Stimulated activated naive B cell treated with anti-CD40 and anti-IgM and Interleukin-4, amounts not matched to agents 10 μg/mL and 1 μg/mL and 100 μg/mL, for 72 hours (primary cell): ENCODE results near the gene SPATA45.

Experiments
- ATAC-seq, 2 donors: fragments of 150-1000 bp; cut with Tn5 transposase; replicated peaks; 2 replicates each; pipeline ENCODE4 v1.10.0; 2021; ENCODE audit warnings: moderate library complexity in 1 of 2
- DNase-seq: peaks from one replicate; pipeline ENCODE4 v3.0.0; 2021
- H3K27ac Mint-ChIP-seq: one replicate; pipeline ENCODE4 v1.8.0; 2022; ENCODE audit warnings: mild to moderate bottlenecking, mixed read lengths
- H3K27me3 Mint-ChIP-seq, 2 donors: one replicate each; pipeline ENCODE4 v1.8.0; 2022; ENCODE audit warnings: mixed read lengths in 2 of 2
- H3K36me3 Mint-ChIP-seq, 2 donors: one replicate each; pipeline ENCODE4 v1.8.0; 2022; ENCODE audit warnings: mixed read lengths in 2 of 2, mild to moderate bottlenecking in 1 of 2
- H3K4me1 Mint-ChIP-seq, 2 donors: one replicate each; pipeline ENCODE4 v1.8.0; 2022; ENCODE audit warnings: mixed read lengths in 2 of 2, mild to moderate bottlenecking in 1 of 2
- H3K4me3 Mint-ChIP-seq, 2 donors: one replicate each; pipeline ENCODE4 v1.8.0; 2022; ENCODE audit warnings: mild to moderate bottlenecking in 2 of 2, mixed read lengths in 2 of 2, moderate library complexity in 1 of 2
- H3K9me3 Mint-ChIP-seq, 2 donors: one replicate each; pipeline ENCODE4 v1.8.0; 2022; ENCODE audit warnings: mixed read lengths in 2 of 2, mild to moderate bottlenecking in 1 of 2

Gene SPATA45

DNA sequence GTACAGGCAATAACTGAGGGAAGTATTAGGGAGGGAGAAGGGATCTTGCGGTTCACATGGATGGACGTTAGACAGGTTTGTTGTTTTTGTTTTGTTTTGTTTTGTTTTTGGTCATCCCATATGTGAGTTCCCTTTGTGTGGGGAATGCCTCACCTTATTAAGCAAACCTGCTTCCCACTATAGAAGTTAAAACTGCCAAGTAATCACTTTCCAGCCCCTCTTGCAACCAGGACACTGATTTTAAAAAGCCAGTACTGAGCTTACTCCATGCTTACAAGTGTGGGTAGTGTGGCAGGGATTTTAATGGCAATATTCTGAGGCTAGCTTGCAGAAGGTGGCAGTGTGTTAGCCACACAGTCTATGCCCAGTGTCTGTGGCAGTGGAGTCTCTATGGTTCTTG lies 26.5 kb downstream of the SPATA45 start:
- ATAC-seq, result no peak
- H3K27ac Mint-ChIP-seq, result no peak overlapping the region
- H3K4me1 Mint-ChIP-seq, result peaks cover 18 to 37% of the 10 kb centered on the region in 2 donors
- no peaks in the 10 kb centered on the region for H3K27me3 Mint-ChIP-seq
- H3K36me3 Mint-ChIP-seq, result peaks cover 18 to 21% of the 10 kb centered on the region in 2 donors
- H3K9me3 Mint-ChIP-seq, result peaks cover 11 to 14% of the 10 kb centered on the region in 2 donors
- DNase-seq, result no peak
- H3K4me3 Mint-ChIP-seq, result no peak overlapping the region

DNA sequence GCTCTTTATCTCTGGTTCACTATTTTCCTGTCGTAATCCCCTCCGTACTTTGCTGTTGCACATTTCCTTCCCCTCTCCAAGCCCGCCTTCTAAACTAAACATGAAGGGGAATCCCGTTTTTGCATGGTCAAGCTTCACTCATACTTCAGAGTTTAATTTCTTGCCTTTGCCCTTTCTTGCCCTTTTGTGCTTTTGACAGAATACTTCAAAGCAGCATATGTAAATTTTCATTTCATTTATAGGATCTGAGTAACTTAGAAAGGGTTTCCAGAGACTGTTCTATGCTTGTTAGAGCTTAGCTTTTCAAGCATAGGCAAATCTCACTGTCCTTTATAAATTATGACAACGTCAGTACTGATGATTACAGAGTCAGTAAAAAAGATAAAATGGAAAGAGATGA lies 27.7 kb downstream of the SPATA45 start:
- Mint-ChIP-seq H3K27me3 (no peaks in the 10 kb centered on the region), H3K27ac (peak overlapping the region; percentile 77), H3K36me3 (peaks cover 15 to 18% of the 10 kb centered on the region in 2 donors), H3K9me3 (peaks cover 5 to 8% of the 10 kb centered on the region in 2 donors), H3K4me1 (peaks cover 20 to 37% of the 10 kb centered on the region in 2 donors), H3K4me3 (peak overlapping the region; percentile 75 to 77)
- peak; percentile 41 for DNase-seq
- peak; percentile 91 to 97 for ATAC-seq

- H3K4me3 Mint-ChIP-seq, result no peak overlapping the region
- ATAC-seq (no peak), DNase-seq (no peak)
- H3K9me3 Mint-ChIP-seq, result no peaks in the 10 kb centered on the region
- H3K36me3 Mint-ChIP-seq, result peaks cover 5 to 13% of the 10 kb centered on the region in 2 donors
- H3K4me1 Mint-ChIP-seq, result peaks cover 16 to 28% of the 10 kb centered on the region in 2 donors
- H3K27ac Mint-ChIP-seq, result no peak overlapping the region
- no peaks in the 10 kb centered on the region for H3K27me3 Mint-ChIP-seq
These were observed 30.7 kb downstream of the SPATA45 start for GRCh38 chr1:212816567-212817278.

DNA sequence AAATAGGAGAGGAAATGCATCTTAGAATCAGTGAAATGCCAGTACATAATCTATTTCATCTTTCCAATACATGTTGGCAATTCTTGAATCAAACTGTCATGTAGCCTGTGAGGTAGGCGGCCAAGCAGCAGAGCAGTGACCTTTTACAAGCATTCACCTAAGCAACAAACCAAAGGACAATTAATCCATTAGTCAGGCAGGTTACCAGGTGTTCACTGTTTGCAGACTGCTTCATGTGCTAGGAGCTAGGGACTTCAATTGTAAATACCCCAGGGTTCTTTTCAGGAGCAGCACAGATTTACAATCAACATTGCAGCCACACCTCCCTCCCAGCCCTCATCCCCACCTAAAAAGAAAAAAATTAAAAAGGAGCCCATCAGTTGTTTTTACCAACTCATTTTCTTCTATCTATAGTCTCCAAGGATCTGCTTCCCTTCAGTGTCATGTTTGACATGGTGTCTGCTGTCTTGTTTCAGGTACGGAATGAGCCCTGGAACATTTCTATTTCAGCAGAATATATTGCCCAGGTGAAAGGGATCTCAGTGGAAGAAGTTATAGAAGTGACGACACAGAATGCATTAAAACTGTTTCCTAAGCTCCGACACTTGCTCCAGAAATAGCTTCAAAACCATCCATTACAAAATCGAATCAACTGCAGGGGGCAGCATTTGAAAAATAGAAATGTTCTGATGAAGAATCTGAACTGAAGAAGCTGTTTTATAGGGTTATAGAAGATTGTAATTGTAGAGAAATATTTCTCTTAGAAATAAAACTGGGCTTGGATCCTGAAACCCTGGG lies 32.7 kb downstream of the SPATA45 start:
- Mint-ChIP-seq H3K4me1 (peaks cover 9 to 13% of the 10 kb centered on the region in 2 donors), H3K27ac (no peak overlapping the region), H3K9me3 (no peaks in the 10 kb centered on the region), H3K36me3 (peaks cover 7 to 13% of the 10 kb centered on the region in 2 donors), H3K4me3 (no peak overlapping the region), H3K27me3 (no peaks in the 10 kb centered on the region)
- no peak for ATAC-seq
- DNase-seq, result no peak

DNA sequence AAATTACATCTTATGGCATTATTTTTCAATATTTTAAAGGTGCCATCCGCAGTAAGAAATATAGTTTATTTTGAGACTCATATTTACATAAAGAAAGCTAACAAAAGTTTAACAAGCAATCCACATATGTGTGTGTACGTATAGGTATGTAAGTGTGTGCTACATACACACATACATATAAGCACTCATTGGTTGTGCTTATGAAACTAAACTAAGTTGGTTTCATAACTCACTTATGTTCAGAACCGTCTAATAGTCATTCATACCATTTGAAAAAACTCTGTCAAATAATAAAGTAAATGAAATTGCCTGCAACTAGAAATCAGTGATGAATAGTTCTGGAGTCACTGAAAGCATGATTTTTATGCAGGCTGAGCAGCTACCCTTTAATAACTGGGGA lies 41.7 kb downstream of the SPATA45 start:
- ATAC-seq, result no peak
- Mint-ChIP-seq H3K27ac (no peak overlapping the region), H3K27me3 (no peaks in the 10 kb centered on the region), H3K4me1 (no peaks in the 10 kb centered on the region), H3K4me3 (no peak overlapping the region), H3K36me3 (peaks cover 28 to 31% of the 10 kb centered on the region in 2 donors), H3K9me3 (no peaks in the 10 kb centered on the region)
- no peak for DNase-seq

DNA sequence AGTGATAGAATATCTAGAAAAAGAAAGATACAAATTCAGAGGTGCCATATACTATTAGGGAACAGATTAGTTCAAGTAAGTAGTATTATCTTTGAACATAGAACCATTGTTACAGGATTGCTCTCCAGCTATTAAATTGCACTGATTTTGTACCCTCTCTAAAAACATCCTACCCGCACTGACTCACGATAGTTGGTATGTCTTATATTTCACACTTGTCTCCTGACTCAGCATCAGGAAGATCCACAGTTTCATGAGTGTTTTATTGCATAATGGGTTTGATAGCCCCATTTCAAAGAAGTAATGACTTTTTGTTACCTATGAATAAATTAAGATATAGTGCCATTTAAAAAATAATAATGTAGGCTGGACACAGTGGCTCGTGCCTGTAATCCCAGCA lies 49.8 kb downstream of the SPATA45 start:
- H3K36me3 Mint-ChIP-seq, result peaks cover 28 to 40% of the 10 kb centered on the region in 2 donors
- ATAC-seq (no peak), DNase-seq (no peak)
- no peak overlapping the region for H3K4me3 Mint-ChIP-seq
- H3K27ac Mint-ChIP-seq, result no peak overlapping the region
- peaks cover 18 to 26% of the 10 kb centered on the region in 2 donors for H3K4me1 Mint-ChIP-seq
- H3K27me3 Mint-ChIP-seq, result no peaks in the 10 kb centered on the region
- H3K9me3 Mint-ChIP-seq, result peaks cover 5 to 9% of the 10 kb centered on the region in 2 donors

DNA sequence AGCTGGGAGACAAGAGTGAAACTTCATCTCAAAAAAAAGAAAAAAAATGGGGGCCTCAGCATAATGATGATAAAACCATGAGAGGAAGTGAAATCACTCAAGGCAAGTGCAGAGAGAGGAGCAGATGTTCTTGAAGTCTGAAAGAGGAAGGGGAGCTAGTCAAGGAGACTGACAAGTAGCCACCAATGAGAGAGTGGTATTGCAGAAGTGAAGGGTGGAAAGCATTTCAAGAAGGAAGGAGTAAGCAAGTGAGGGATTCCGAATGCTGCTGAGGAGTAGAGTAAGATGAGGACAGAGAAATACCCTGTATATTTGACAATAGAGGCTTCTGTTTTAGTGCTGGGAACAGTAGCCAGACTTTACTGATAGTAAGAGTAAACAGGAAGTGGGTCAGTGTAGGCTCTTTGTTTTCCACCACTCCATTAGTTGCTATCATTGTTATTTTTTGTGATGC lies 52.9 kb downstream of the SPATA45 start:
- Mint-ChIP-seq H3K4me3 (peak overlapping the region; percentile 61 to 66), H3K9me3 (peaks cover 5 to 9% of the 10 kb centered on the region in 2 donors), H3K27me3 (no peaks in the 10 kb centered on the region), H3K36me3 (peaks cover 17 to 27% of the 10 kb centered on the region in 2 donors), H3K27ac (peak overlapping the region; percentile 88), H3K4me1 (peaks cover 23 to 39% of the 10 kb centered on the region in 2 donors)
- ATAC-seq (peak; percentile 90 to 91), DNase-seq (peak; percentile 47)

DNA sequence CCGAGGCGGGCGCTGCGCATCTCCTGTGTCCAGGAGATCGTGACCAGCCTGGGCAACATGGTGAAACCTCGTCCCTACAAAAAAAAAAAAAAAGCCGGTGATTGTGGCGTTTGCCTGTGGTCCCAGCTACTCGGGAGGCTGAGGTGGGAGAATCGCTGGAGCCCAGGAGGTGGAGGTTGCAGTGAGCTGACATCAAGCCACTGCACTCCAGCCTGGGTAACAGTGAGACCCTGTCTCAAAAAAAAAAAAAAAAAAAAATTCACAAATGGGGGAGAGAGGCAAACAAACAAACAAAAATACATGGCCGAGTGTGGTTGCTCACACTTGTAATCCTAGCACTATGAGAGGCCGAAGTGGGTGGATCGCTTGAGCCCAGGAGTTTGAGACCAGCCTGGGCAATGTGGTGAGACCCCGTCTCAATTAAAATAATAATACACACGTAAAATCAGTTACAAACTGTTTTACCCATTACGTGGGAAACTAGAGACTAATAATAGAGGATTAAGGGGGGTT lies 55.0 kb downstream of the SPATA45 start:
- peaks cover 16 to 33% of the 10 kb centered on the region in 2 donors for H3K4me1 Mint-ChIP-seq
- H3K36me3 Mint-ChIP-seq, result peaks cover 11 to 18% of the 10 kb centered on the region in 2 donors
- no peaks in the 10 kb centered on the region for H3K27me3 Mint-ChIP-seq

GRCh38 chr1:212791676-212792395 lies 55.6 kb downstream of the SPATA45 start, which contains the start of the genes NSL1 and TATDN3:
TSS of gene NSL1 (minus strand) at chr1:212791777. CDS start at chr1:212791763, 14 bp downstream.
TSS of gene TATDN3 (plus strand) at chr1:212791894. CDS start at chr1:212791922, 28 bp downstream.
- Mint-ChIP-seq H3K27me3 (no peaks in the 10 kb centered on the region), H3K4me1 (peaks cover 16 to 33% of the 10 kb centered on the region in 2 donors), H3K27ac (peak within 1 kb of the TSS; percentile 99), H3K36me3 (peaks cover 11 to 15% of the 10 kb centered on the region in 2 donors), H3K4me3 (peak within 1 kb of the TSS; percentile 93 to 98), H3K9me3 (peaks cover 5 to 9% of the 10 kb centered on the region in 2 donors)
- ATAC-seq (peak; percentile 80 to 83), DNase-seq (peak; percentile 94)

More for the DNA sequence above, 55.0 kb downstream of the SPATA45 start:
- ATAC-seq, result no peak
- peaks cover 5 to 9% of the 10 kb centered on the region in 2 donors for H3K9me3 Mint-ChIP-seq
- no peak for DNase-seq
- peak overlapping the region; percentile 99 for H3K27ac Mint-ChIP-seq
- H3K4me3 Mint-ChIP-seq, result peak overlapping the region; percentile 93 to 98

DNA sequence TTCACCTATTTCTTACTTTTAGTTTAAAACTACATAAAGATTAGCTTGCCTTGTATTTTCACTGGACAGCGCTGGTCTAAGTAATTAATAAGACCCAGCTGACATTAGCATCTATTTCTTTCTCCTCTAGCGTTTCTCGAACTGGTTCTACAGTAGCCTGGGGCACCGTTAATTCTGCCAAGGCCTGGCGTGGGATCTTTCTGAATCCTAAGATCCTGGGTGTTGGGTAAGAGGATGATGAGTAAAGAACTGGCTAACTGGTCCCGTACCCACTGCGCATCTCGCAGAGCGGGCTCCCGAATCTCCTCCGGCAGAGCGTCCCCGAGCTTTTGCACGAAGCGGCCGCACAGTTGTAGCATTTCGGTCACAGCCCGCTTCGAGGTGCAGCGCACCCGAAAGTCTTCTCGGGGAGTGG lies 56.2 kb downstream of the SPATA45 start:
- peak; percentile 42 to 52 for ATAC-seq
- H3K27me3 Mint-ChIP-seq, result no peaks in the 10 kb centered on the region

GRCh38 chr1:212785871-212786270 lies 61.6 kb downstream of the SPATA45 start:
- Mint-ChIP-seq H3K4me3 (no peak overlapping the region), H3K27me3 (no peaks in the 10 kb centered on the region), H3K4me1 (peaks cover 9 to 26% of the 10 kb centered on the region in 2 donors), H3K36me3 (peaks cover 12 to 27% of the 10 kb centered on the region in 2 donors), H3K9me3 (no peaks in the 10 kb centered on the region), H3K27ac (peak overlapping the region; percentile 81)
- DNase-seq (no peak), ATAC-seq (no peak)

More for the DNA sequence above, 56.2 kb downstream of the SPATA45 start:
- H3K27ac Mint-ChIP-seq, result peak overlapping the region; percentile 99
- no peak for DNase-seq
- H3K4me3 Mint-ChIP-seq, result peak overlapping the region; percentile 93 to 98
- H3K36me3 Mint-ChIP-seq, result peaks cover 11 to 19% of the 10 kb centered on the region in 2 donors
- H3K9me3 Mint-ChIP-seq, result peaks cover 5 to 9% of the 10 kb centered on the region in 2 donors
- peaks cover 16 to 33% of the 10 kb centered on the region in 2 donors for H3K4me1 Mint-ChIP-seq

GRCh38 chr1:212783976-212784375 lies 63.5 kb downstream of the SPATA45 start:
- no peak for DNase-seq
- Mint-ChIP-seq H3K27me3 (no peaks in the 10 kb centered on the region), H3K9me3 (no peaks in the 10 kb centered on the region), H3K4me1 (peaks cover 5 to 14% of the 10 kb centered on the region in 2 donors), H3K4me3 (no peak overlapping the region), H3K36me3 (peaks cover 12 to 27% of the 10 kb centered on the region in 2 donors), H3K27ac (no peak overlapping the region)
- no peak for ATAC-seq

DNA sequence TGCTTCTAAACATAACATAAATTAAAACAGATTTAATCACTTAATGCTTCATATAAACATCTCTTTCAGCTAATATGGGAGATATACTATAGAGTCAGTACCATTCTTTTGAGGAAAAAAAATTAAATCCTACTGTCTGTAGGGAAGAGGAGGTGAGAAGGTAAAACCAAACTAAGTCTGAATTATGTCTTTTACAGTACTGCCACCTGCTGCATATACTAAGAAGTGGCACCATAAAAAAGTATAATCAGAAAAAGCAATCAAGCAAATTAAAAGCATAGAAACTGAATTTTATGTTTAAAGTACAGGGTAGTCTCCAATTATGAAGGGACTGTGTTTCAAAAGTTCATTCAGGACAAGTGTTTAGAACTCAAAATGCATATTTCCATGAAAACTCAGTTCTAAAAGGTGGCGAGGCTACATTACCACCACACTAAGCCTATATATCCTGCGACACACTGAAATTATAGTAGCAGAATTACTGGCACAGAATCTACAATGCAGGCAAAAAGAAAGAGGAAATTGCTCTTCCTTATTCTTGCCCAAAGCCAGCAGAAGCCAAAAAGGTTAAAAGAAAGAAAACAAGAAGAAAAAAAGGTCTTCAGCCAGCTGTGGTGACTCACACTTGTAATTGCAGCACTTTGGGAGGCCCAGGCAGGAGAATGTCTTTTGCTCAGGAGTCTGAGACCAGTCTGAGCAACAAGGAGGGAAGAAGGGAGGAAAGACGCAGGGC lies 64.9 kb downstream of the SPATA45 start:
- peak; percentile 30 to 61 for ATAC-seq
- H3K4me3 Mint-ChIP-seq, result no peak overlapping the region

More for the DNA sequence above, 64.9 kb downstream of the SPATA45 start:
- no peak overlapping the region for H3K27ac Mint-ChIP-seq
- H3K4me1 Mint-ChIP-seq, result peaks cover 5 to 14% of the 10 kb centered on the region in 2 donors
- H3K9me3 Mint-ChIP-seq, result no peaks in the 10 kb centered on the region
- DNase-seq, result no peak
- no peaks in the 10 kb centered on the region for H3K27me3 Mint-ChIP-seq
- peaks cover 17 to 35% of the 10 kb centered on the region in 2 donors for H3K36me3 Mint-ChIP-seq
